K562 (cell line): ENCODE data around the gene PRICKLE4. TPM values are rescaled to one million over a fixed set of nuclear protein-coding genes. Genes with fewer than 3 reads are reported as not detected.

Source experiments
- BACH1 ChIP-seq: fragments of 200-800 bp; sonication (Bioruptor generic); IDR thresholded peaks from 2 replicates; pipeline ENCODE4 v1.6.1; 2016; ENCODE audit warnings: missing genetic modification characterization, missing compliant biosample characterization
- CHD1 ChIP-seq: fragments of 200-600 bp; sonication (generic); IDR thresholded peaks from one replicate; pipeline ENCODE4 v1.6.1; 2012; ENCODE audit warnings: mild to moderate bottlenecking, moderate library complexity, low read length, inconsistent platforms
- CHD2 ChIP-seq: IDR thresholded peaks from 2 replicates; pipeline ENCODE4 v1.6.1; 2011; ENCODE audit warnings: low read depth, low read length
- CSDE1 ChIP-seq, 2 experiments: fragments of 450-650 bp; IDR thresholded peaks; 2 replicates each; pipeline ENCODE4 v1.6.1; 2016; ENCODE audit warnings: mild to moderate bottlenecking in 1 of 2
- GATA2 ChIP-seq: sonication (generic); formaldehyde crosslinking; IDR thresholded peaks from 2 replicates; pipeline ENCODE4 v1.4.0; 2020; ENCODE audit warnings: mild to moderate bottlenecking, missing genetic modification reagents
- POLR2AphosphoS5 ChIP-seq: IDR thresholded peaks from 2 replicates; pipeline ENCODE4 v1.6.1; 2011; ENCODE audit warnings: mild to moderate bottlenecking, low read depth, low read length, moderate library complexity; ENCODE audit not compliant: control insufficient read depth, insufficient read depth
- POLR2B ChIP-seq: fragments of 450-650 bp; IDR thresholded peaks from 2 replicates; pipeline ENCODE4 v1.6.1; 2018; ENCODE audit warnings: low read depth; ENCODE audit not compliant: partially characterized antibody
- SMAD4 ChIP-seq: fragments of 250-450 bp; sonication (Bioruptor Pico); conservative IDR thresholded peaks from 2 replicates; pipeline ENCODE4 v1.8.0; 2021; ENCODE audit warnings: inconsistent platforms, mild to moderate bottlenecking, moderate library complexity
- SMARCA5 ChIP-seq: fragments of 450-650 bp; IDR thresholded peaks from 2 replicates; pipeline ENCODE4 v1.6.1; 2016
- TBP ChIP-seq: optimal IDR thresholded peaks from 2 replicates; pipeline ENCODE3; 2011; ENCODE audit warnings: low read depth, low read length, improper control_type of control experiment
- ZC3H8 ChIP-seq: fragments of 450-650 bp; IDR thresholded peaks from 2 replicates; pipeline ENCODE4 v1.6.1; 2017
- polyA plus RNA-seq, 8 experiments: library from polyadenylated mRNA; depleted of rRNA in 4 of 8; stranded (reverse) in 5 of 8; unstranded in 3 of 8; fragments of >200 nt; fragmentation: Nextera tagmentation in 2 of 8; fragmentation: Illumina TruSeq in 1 of 8; extraction: Ambion mirVana in 2 of 8; extraction: Trizol in 1 of 8; gene quantifications; 2 replicates each; pipeline versions ENCODE4 v1.2.1 to v1.2.3, GENCODE V29; 2011 to 2014; ENCODE audit warnings: inconsistent platforms in 1 of 8, missing spikeins in 1 of 8
- total RNA-seq, 7 experiments: library from RNA; depleted of rRNA in 6 of 7; stranded (reverse); fragments of >200 nt in 6 of 7; fragmentation: Illumina TruSeq in 2 of 7; extraction: Trizol in 2 of 7; gene quantifications; 2 replicates each; pipeline versions ENCODE4 v1.2.1 to v1.2.3, GENCODE V29; 2011 to 2021; ENCODE audit warnings: low replicate concordance in 1 of 7
- TF ChIP-seq, protein P1 (sequence below): fragments of 450-650 bp; IDR thresholded peaks from 2 replicates; pipeline ENCODE4 v1.6.1; 2016; ENCODE audit warnings: mild to moderate bottlenecking, moderate library complexity
- TF ChIP-seq, protein P2 (sequence below): sonication (generic); IDR thresholded peaks from 2 replicates; pipeline ENCODE4 v1.6.1; 2016
- TF ChIP-seq, protein P3 (sequence below), 2 experiments: fragments of 200-800 bp in 1 of 2; sonication (Bioruptor generic) in 1 of 2; sonication (generic) in 1 of 2; formaldehyde crosslinking in 1 of 2; IDR thresholded peaks in 1 of 2; conservative IDR thresholded peaks in 1 of 2; 2 replicates each; pipeline versions ENCODE4 v1.5.0 to v1.6.1; 2016 to 2020; ENCODE audit warnings: missing compliant biosample characterization in 1 of 2, missing genetic modification characterization in 1 of 2, missing genetic modification reagents in 1 of 2

The PRICKLE4 gene
- total and polyA plus RNA-seq, 9 of the 15 experiments (the other 6 are each of a cell fraction or from before 2014, with no cell fraction given): 0.20 to 0.32 (median 0.27) TPM; not detected in 6

DNA sequence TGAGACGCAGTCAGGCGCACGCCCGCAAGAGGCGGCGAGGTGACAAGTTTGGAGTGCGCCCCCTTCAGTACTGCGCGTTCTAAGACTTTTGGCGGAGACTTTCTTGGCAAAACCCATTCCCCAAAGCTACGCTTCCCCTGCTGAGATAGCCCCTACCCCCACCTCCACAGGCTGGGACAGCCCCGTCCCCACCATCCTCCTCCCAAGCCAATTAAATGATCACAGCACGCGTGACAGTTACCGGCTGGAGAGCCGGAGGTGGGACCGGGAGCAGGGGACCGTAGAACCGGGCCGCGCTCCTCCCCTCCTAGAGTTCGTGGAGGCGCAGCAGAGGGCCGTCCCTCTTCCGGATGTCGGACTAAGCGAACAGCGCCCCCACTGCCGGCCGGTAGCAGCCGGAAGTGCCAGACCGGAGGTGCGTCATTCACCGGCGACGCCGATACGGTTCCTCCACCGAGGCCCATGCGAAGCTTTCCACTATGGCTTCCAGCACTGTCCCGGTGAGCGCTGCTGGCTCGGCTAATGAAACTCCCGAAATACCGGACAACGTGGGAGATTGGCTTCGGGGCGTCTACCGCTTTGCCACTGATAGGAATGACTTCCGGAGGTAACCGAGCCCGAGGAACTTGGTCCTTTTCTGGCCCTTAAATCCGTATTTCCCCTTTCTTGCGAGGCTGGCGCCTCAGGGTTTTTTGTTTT is 6.8 kb downstream of the PRICKLE4 start, which contains the start of gene TOMM6 (continued):
- peak; percentile 98 for TF ChIP-seq CHD1
- TF ChIP-seq POLR2AphosphoS5: peak; percentile 95
- 0 out of 2 replicates have a peak, but pooled peaks have one; percentile 25 for TF ChIP-seq CHD2
- TF ChIP-seq TBP: peak; percentile 97
- no peak for TF ChIP-seq GATA2 (CRISPR knock-in tag)
- TF ChIP-seq, protein P1, sequence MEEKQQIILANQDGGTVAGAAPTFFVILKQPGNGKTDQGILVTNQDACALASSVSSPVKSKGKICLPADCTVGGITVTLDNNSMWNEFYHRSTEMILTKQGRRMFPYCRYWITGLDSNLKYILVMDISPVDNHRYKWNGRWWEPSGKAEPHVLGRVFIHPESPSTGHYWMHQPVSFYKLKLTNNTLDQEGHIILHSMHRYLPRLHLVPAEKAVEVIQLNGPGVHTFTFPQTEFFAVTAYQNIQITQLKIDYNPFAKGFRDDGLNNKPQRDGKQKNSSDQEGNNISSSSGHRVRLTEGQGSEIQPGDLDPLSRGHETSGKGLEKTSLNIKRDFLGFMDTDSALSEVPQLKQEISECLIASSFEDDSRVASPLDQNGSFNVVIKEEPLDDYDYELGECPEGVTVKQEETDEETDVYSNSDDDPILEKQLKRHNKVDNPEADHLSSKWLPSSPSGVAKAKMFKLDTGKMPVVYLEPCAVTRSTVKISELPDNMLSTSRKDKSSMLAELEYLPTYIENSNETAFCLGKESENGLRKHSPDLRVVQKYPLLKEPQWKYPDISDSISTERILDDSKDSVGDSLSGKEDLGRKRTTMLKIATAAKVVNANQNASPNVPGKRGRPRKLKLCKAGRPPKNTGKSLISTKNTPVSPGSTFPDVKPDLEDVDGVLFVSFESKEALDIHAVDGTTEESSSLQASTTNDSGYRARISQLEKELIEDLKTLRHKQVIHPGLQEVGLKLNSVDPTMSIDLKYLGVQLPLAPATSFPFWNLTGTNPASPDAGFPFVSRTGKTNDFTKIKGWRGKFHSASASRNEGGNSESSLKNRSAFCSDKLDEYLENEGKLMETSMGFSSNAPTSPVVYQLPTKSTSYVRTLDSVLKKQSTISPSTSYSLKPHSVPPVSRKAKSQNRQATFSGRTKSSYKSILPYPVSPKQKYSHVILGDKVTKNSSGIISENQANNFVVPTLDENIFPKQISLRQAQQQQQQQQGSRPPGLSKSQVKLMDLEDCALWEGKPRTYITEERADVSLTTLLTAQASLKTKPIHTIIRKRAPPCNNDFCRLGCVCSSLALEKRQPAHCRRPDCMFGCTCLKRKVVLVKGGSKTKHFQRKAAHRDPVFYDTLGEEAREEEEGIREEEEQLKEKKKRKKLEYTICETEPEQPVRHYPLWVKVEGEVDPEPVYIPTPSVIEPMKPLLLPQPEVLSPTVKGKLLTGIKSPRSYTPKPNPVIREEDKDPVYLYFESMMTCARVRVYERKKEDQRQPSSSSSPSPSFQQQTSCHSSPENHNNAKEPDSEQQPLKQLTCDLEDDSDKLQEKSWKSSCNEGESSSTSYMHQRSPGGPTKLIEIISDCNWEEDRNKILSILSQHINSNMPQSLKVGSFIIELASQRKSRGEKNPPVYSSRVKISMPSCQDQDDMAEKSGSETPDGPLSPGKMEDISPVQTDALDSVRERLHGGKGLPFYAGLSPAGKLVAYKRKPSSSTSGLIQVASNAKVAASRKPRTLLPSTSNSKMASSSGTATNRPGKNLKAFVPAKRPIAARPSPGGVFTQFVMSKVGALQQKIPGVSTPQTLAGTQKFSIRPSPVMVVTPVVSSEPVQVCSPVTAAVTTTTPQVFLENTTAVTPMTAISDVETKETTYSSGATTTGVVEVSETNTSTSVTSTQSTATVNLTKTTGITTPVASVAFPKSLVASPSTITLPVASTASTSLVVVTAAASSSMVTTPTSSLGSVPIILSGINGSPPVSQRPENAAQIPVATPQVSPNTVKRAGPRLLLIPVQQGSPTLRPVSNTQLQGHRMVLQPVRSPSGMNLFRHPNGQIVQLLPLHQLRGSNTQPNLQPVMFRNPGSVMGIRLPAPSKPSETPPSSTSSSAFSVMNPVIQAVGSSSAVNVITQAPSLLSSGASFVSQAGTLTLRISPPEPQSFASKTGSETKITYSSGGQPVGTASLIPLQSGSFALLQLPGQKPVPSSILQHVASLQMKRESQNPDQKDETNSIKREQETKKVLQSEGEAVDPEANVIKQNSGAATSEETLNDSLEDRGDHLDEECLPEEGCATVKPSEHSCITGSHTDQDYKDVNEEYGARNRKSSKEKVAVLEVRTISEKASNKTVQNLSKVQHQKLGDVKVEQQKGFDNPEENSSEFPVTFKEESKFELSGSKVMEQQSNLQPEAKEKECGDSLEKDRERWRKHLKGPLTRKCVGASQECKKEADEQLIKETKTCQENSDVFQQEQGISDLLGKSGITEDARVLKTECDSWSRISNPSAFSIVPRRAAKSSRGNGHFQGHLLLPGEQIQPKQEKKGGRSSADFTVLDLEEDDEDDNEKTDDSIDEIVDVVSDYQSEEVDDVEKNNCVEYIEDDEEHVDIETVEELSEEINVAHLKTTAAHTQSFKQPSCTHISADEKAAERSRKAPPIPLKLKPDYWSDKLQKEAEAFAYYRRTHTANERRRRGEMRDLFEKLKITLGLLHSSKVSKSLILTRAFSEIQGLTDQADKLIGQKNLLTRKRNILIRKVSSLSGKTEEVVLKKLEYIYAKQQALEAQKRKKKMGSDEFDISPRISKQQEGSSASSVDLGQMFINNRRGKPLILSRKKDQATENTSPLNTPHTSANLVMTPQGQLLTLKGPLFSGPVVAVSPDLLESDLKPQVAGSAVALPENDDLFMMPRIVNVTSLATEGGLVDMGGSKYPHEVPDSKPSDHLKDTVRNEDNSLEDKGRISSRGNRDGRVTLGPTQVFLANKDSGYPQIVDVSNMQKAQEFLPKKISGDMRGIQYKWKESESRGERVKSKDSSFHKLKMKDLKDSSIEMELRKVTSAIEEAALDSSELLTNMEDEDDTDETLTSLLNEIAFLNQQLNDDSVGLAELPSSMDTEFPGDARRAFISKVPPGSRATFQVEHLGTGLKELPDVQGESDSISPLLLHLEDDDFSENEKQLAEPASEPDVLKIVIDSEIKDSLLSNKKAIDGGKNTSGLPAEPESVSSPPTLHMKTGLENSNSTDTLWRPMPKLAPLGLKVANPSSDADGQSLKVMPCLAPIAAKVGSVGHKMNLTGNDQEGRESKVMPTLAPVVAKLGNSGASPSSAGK: peak; percentile 67; the same call in 1 of the 2 replicates
- TF ChIP-seq SMAD4: peak; percentile 64
- peak in 1 of 2 experiments; percentile 73; a peak in 1 of 4 replicates for TF ChIP-seq CSDE1 (IDR thresholded peaks at IDR 0.05)
- peak; percentile 52; the same call in 1 of the 2 replicates for TF ChIP-seq SMARCA5
- TF ChIP-seq, protein P2, sequence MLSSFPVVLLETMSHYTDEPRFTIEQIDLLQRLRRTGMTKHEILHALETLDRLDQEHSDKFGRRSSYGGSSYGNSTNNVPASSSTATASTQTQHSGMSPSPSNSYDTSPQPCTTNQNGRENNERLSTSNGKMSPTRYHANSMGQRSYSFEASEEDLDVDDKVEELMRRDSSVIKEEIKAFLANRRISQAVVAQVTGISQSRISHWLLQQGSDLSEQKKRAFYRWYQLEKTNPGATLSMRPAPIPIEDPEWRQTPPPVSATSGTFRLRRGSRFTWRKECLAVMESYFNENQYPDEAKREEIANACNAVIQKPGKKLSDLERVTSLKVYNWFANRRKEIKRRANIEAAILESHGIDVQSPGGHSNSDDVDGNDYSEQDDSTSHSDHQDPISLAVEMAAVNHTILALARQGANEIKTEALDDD: no peak
- TF ChIP-seq POLR2B: peak; percentile 93
- TF ChIP-seq BACH1 (tag): peak; percentile 77
- peak; percentile 35; the same call in 1 of the 2 replicates for TF ChIP-seq ZC3H8
- TF ChIP-seq, protein P3, sequence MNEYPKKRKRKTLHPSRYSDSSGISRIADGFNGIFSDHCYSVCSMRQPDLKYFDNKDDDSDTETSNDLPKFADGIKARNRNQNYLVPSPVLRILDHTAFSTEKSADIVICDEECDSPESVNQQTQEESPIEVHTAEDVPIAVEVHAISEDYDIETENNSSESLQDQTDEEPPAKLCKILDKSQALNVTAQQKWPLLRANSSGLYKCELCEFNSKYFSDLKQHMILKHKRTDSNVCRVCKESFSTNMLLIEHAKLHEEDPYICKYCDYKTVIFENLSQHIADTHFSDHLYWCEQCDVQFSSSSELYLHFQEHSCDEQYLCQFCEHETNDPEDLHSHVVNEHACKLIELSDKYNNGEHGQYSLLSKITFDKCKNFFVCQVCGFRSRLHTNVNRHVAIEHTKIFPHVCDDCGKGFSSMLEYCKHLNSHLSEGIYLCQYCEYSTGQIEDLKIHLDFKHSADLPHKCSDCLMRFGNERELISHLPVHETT (CRISPR knock-in tag; conservative IDR thresholded peaks at IDR 0.05 in 1 of 2, IDR thresholded peaks at IDR 0.05 in 1 of 2): peak in 1 of 2 experiments; percentile 97; a peak in 2 of 4 replicates
